HEK293 (cell line): ENCODE data around the gene HSD17B14.

Experiments
- CTCF ChIA-PET: fragments of 350-600 bp; formaldehyde crosslinking; extraction: SDS; loops from one replicate; lab custom pipeline; 2021; ENCODE audit warnings: antibody characterized with exemption; lab: Yijun Ruan, JAX
- POLR2A ChIA-PET: fragments of 300-600 bp; formaldehyde crosslinking; extraction: SDS; loops from one replicate; lab custom pipeline; 2020; ENCODE audit warnings: antibody characterized with exemption, inconsistent platforms; lab: Yijun Ruan, JAX
- H3K27ac ChIP-seq: fragments of 200-500 bp; sonication (Bioruptor generic); 2 replicates; pipeline ENCODE4 v1.5.1; 2014; ENCODE audit warnings: low read depth, low read length, control low read depth, inconsistent platforms; ENCODE audit errors: extremely low read depth
- H3K36me3 ChIP-seq, 2 experiments: fragments of 200-500 bp in 1 of 2; sonication (Bioruptor generic) in 1 of 2; 1 replicate in 1 of 2; 2 replicates in 1 of 2; pipeline ENCODE4 v1.5.1; 2014 to 2017; ENCODE audit warnings: inconsistent platforms in 2 of 2, low read length in 2 of 2; ENCODE audit not compliant: control insufficient read depth in 2 of 2, insufficient read depth in 1 of 2
- H3K4me1 ChIP-seq: fragments of 200-500 bp; sonication (Bioruptor generic); 2 replicates; pipeline ENCODE4 v1.5.1; 2014; ENCODE audit warnings: mild to moderate bottlenecking, low read length, inconsistent platforms; ENCODE audit not compliant: control insufficient read depth, insufficient read depth
- H3K4me3 ChIP-seq: 2 replicates; pipeline ENCODE4 v1.5.1; 2011; ENCODE audit warnings: low read depth, mild to moderate bottlenecking, control low read depth, low read length, moderate library complexity
- H3K9me3 ChIP-seq: fragments of 200-500 bp; sonication (Bioruptor generic); 2 replicates; pipeline ENCODE4 v1.5.1; 2014; ENCODE audit warnings: low read depth, low read length, inconsistent platforms; ENCODE audit not compliant: control insufficient read depth, insufficient read depth
- EGR2 ChIP-seq: fragments of 450-650 bp; formaldehyde crosslinking; IDR thresholded peaks from 2 replicates; pipeline ENCODE4 v1.5.1; 2016; ENCODE audit warnings: low read depth, missing biosample characterization, missing genetic modification characterization
- PRDM1 ChIP-seq: fragments of 450-650 bp; formaldehyde crosslinking; IDR thresholded peaks from 2 replicates; pipeline ENCODE4; 2016; ENCODE audit warnings: missing biosample characterization, missing genetic modification characterization
- PRDM10 ChIP-seq: fragments of 450-650 bp; formaldehyde crosslinking; IDR thresholded peaks from 2 replicates; pipeline ENCODE4 v1.5.1; 2016; ENCODE audit warnings: missing biosample characterization, missing genetic modification characterization
- SCRT2 ChIP-seq: fragments of 450-650 bp; formaldehyde crosslinking; IDR thresholded peaks from 2 replicates; pipeline ENCODE4 v1.5.1; 2016; ENCODE audit warnings: missing biosample characterization, missing genetic modification characterization
- YY1 ChIP-seq: fragments of 450-650 bp; formaldehyde crosslinking; IDR thresholded peaks from 2 replicates; pipeline ENCODE4 v1.5.1; 2018; ENCODE audit warnings: missing biosample characterization, missing genetic modification characterization
- ZBTB48 ChIP-seq: fragments of 450-650 bp; formaldehyde crosslinking; IDR thresholded peaks from 2 replicates; pipeline ENCODE4 v1.5.1; 2016; ENCODE audit warnings: missing biosample characterization, missing genetic modification characterization
- ZEB2 ChIP-seq: fragments of 450-650 bp; formaldehyde crosslinking; IDR thresholded peaks from 2 replicates; pipeline ENCODE4 v1.5.1; 2016; ENCODE audit warnings: missing biosample characterization, missing genetic modification characterization
- ZFP41 ChIP-seq: fragments of 450-650 bp; formaldehyde crosslinking; IDR thresholded peaks from 2 replicates; pipeline ENCODE4 v1.5.1; 2016; ENCODE audit warnings: missing biosample characterization, missing genetic modification characterization, borderline replicate concordance
- ZFP69B ChIP-seq: fragments of 450-650 bp; formaldehyde crosslinking; IDR thresholded peaks from 2 replicates; pipeline ENCODE4 v1.5.1; 2016; ENCODE audit warnings: missing biosample characterization, missing genetic modification characterization
- ZNF157 ChIP-seq: fragments of 450-650 bp; formaldehyde crosslinking; IDR thresholded peaks from 2 replicates; pipeline ENCODE4 v1.5.1; 2016; ENCODE audit warnings: missing biosample characterization, missing genetic modification characterization
- ZNF23 ChIP-seq: fragments of 450-650 bp; formaldehyde crosslinking; IDR thresholded peaks from 2 replicates; pipeline ENCODE4 v1.5.1; 2016; ENCODE audit warnings: missing biosample characterization, missing genetic modification characterization, borderline replicate concordance
- ZNF24 ChIP-seq: fragments of 450-650 bp; formaldehyde crosslinking; IDR thresholded peaks from 2 replicates; pipeline ENCODE4 v1.5.1; 2016; ENCODE audit warnings: missing biosample characterization, missing genetic modification characterization
- ZNF248 ChIP-seq: fragments of 450-650 bp; formaldehyde crosslinking; IDR thresholded peaks from 2 replicates; pipeline ENCODE4 v1.5.1; 2017; ENCODE audit warnings: missing biosample characterization, missing genetic modification characterization
- ZNF274 ChIP-seq, 2 experiments: fragments of 200-500 bp in 1 of 2; fragments of 450-650 bp in 1 of 2; sonication (Bioruptor generic) in 1 of 2; formaldehyde crosslinking in 1 of 2; IDR thresholded peaks; 2 replicates each; pipeline versions ENCODE4 v1.5.1 to v1.6.1; 2014 to 2016; ENCODE audit warnings: borderline replicate concordance in 1 of 2, inconsistent platforms in 1 of 2, low read length in 1 of 2, missing biosample characterization in 1 of 2, missing genetic modification characterization in 1 of 2
- ZNF341 ChIP-seq: fragments of 450-650 bp; formaldehyde crosslinking; IDR thresholded peaks from 2 replicates; pipeline ENCODE4; 2016; ENCODE audit warnings: low read depth, missing biosample characterization, missing genetic modification characterization
- ZNF394 ChIP-seq: fragments of 450-650 bp; formaldehyde crosslinking; IDR thresholded peaks from 2 replicates; pipeline ENCODE4 v1.5.1; 2016; ENCODE audit warnings: missing biosample characterization, missing genetic modification characterization, mild to moderate bottlenecking, moderate library complexity, borderline replicate concordance
- ZNF416 ChIP-seq: fragments of 450-650 bp; formaldehyde crosslinking; IDR thresholded peaks from 2 replicates; pipeline ENCODE4 v1.5.1; 2016; ENCODE audit warnings: missing biosample characterization, missing genetic modification characterization
- ZNF513 ChIP-seq: fragments of 450-650 bp; IDR thresholded peaks from 2 replicates; pipeline ENCODE4 v1.5.1; 2018; ENCODE audit warnings: missing biosample characterization, missing genetic modification characterization
- ZNF529 ChIP-seq: fragments of 450-650 bp; formaldehyde crosslinking; IDR thresholded peaks from 2 replicates; pipeline ENCODE4 v1.5.1; 2017; ENCODE audit warnings: missing genetic modification characterization, missing biosample characterization; ENCODE audit not compliant: insufficient replicate concordance
- ZNF548 ChIP-seq: fragments of 450-650 bp; formaldehyde crosslinking; IDR thresholded peaks from 2 replicates; pipeline ENCODE4 v1.5.1; 2016; ENCODE audit warnings: missing biosample characterization, missing genetic modification characterization
- ZNF561 ChIP-seq: fragments of 450-650 bp; IDR thresholded peaks from 2 replicates; pipeline ENCODE4 v1.5.1; 2018; ENCODE audit warnings: missing biosample characterization, missing genetic modification characterization, borderline replicate concordance
- ZNF624 ChIP-seq: fragments of 450-650 bp; formaldehyde crosslinking; IDR thresholded peaks from 2 replicates; pipeline ENCODE4 v1.5.1; 2017; ENCODE audit warnings: missing biosample characterization, missing genetic modification characterization
- ZNF660 ChIP-seq: fragments of 450-650 bp; IDR thresholded peaks from 2 replicates; pipeline ENCODE4 v1.5.1; 2018; ENCODE audit warnings: missing biosample characterization, mild to moderate bottlenecking, missing genetic modification characterization
- ZNF785 ChIP-seq: fragments of 450-650 bp; formaldehyde crosslinking; IDR thresholded peaks from 2 replicates; pipeline ENCODE4 v1.5.1; 2016; ENCODE audit warnings: missing biosample characterization, missing genetic modification characterization
- ZSCAN30 ChIP-seq: fragments of 450-650 bp; IDR thresholded peaks from 2 replicates; pipeline ENCODE4 v1.5.1; 2018; ENCODE audit warnings: missing biosample characterization, mild to moderate bottlenecking, missing genetic modification characterization, moderate library complexity
- ZXDB ChIP-seq: fragments of 450-650 bp; formaldehyde crosslinking; IDR thresholded peaks from 2 replicates; pipeline ENCODE4 v1.5.1; 2016; ENCODE audit warnings: missing biosample characterization, missing genetic modification characterization
- TF ChIP-seq, protein P1 (sequence below): fragments of 450-650 bp; formaldehyde crosslinking; IDR thresholded peaks from 2 replicates; pipeline ENCODE4 v1.5.0; 2017; ENCODE audit warnings: missing biosample characterization, missing genetic modification characterization, borderline replicate concordance
- TF ChIP-seq, protein P2 (sequence below): fragments of 450-650 bp; formaldehyde crosslinking; IDR thresholded peaks from 2 replicates; pipeline ENCODE4 v1.5.1; 2016; ENCODE audit warnings: missing biosample characterization, missing genetic modification characterization, low read depth

HSD17B14 gene

GRCh38 chr19:48837051-48837524 lies 797 bp upstream of the HSD17B14 start (continued):
- TF ChIP-seq ZNF416 (tag by site-specific recombination): no peak
- TF ChIP-seq ZNF394 (tag by site-specific recombination): no peak
- no peak for TF ChIP-seq ZNF624

DNA sequence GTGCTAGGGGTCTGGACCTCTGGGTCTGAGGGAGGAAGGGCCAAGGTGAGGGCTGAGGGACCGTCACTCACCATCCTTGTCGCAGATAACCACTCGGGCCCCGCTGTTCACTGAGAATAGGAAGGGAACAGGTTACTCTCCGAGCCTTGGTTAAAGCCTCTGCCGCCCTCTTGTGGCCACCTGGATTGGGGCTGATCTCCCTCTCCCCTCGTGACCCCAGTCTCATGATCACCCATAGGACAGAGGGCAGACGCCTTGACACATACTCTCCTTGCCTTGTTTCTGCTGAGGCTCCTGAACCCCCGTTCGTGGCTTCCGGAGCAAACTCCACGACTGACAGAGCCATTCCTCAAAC lies 580 bp downstream of the HSD17B14 start:
- POLR2A ChIA-PET: interaction anchor here (1.2 kb wide), 1 partner anchor 40 kb away, joined by 4 read pairs; no protein-coding TSS in a partner anchor
- no peaks in the 10 kb centered on the region; the same call in none of the 2 replicates for H3K4me1 ChIP-seq
- CTCF ChIA-PET: interaction anchor here (0.6 to 3.7 kb wide), 20 partner anchors 8 to 775 kb away, joined by 3 to 38 read pairs (median 4); partner anchors contain the start of gene CA11
- H3K4me3 ChIP-seq: no peak overlapping the region
- no peaks in the 10 kb centered on the region for H3K9me3 ChIP-seq
- peak overlapping the region; percentile 37; the same call in 1 of the 2 replicates for H3K27ac ChIP-seq
- no peaks in the 10 kb centered on the region for H3K36me3 ChIP-seq
- TF ChIP-seq PRDM10 (no peak), ZSCAN30 (tag by site-specific recombination) (peak; percentile 67), ZNF341 (tag by site-specific recombination) (no peak), ZNF529 (no peak), ZNF23 (tag by site-specific recombination) (no peak), ZNF785 (tag by site-specific recombination) (no peak), ZFP69B (tag by site-specific recombination) (peak; percentile 33; the same call in 1 of the 2 replicates), ZNF561 (no peak), ZBTB48 (tag by site-specific recombination) (peak; percentile 84), SCRT2 (peak; percentile 94), ZNF513 (tag by site-specific recombination) (no peak), PRDM1 (tag by site-specific recombination) (no peak), EGR2 (tag by site-specific recombination) (no peak), ZNF248 (tag by site-specific recombination) (no peak), YY1 (tag by site-specific recombination) (no peak), ZNF660 (tag by site-specific recombination) (peak; percentile 74), ZFP41 (tag by site-specific recombination) (no peak), ZNF157 (tag by site-specific recombination) (no peak), ZNF548 (no peak), ZEB2 (tag by site-specific recombination) (peak; percentile 77; the same call in 1 of the 2 replicates), ZXDB (peak; percentile 28; the same call in 1 of the 2 replicates), ZNF24 (tag by site-specific recombination) (peak; percentile 62; the same call in 1 of the 2 replicates), ZNF274 (IDR thresholded peaks at IDR 0.05; ENCODE audit: low read length) (no peak), ZNF274 (tag by site-specific recombination; IDR thresholded peaks at IDR 0.05; ENCODE audit: borderline replicate concordance) (no peak)
- TF ChIP-seq, protein P1, sequence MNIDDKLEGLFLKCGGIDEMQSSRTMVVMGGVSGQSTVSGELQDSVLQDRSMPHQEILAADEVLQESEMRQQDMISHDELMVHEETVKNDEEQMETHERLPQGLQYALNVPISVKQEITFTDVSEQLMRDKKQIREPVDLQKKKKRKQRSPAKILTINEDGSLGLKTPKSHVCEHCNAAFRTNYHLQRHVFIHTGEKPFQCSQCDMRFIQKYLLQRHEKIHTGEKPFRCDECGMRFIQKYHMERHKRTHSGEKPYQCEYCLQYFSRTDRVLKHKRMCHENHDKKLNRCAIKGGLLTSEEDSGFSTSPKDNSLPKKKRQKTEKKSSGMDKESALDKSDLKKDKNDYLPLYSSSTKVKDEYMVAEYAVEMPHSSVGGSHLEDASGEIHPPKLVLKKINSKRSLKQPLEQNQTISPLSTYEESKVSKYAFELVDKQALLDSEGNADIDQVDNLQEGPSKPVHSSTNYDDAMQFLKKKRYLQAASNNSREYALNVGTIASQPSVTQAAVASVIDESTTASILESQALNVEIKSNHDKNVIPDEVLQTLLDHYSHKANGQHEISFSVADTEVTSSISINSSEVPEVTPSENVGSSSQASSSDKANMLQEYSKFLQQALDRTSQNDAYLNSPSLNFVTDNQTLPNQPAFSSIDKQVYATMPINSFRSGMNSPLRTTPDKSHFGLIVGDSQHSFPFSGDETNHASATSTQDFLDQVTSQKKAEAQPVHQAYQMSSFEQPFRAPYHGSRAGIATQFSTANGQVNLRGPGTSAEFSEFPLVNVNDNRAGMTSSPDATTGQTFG (tag by site-specific recombination): no peak
- TF ChIP-seq, protein P2, sequence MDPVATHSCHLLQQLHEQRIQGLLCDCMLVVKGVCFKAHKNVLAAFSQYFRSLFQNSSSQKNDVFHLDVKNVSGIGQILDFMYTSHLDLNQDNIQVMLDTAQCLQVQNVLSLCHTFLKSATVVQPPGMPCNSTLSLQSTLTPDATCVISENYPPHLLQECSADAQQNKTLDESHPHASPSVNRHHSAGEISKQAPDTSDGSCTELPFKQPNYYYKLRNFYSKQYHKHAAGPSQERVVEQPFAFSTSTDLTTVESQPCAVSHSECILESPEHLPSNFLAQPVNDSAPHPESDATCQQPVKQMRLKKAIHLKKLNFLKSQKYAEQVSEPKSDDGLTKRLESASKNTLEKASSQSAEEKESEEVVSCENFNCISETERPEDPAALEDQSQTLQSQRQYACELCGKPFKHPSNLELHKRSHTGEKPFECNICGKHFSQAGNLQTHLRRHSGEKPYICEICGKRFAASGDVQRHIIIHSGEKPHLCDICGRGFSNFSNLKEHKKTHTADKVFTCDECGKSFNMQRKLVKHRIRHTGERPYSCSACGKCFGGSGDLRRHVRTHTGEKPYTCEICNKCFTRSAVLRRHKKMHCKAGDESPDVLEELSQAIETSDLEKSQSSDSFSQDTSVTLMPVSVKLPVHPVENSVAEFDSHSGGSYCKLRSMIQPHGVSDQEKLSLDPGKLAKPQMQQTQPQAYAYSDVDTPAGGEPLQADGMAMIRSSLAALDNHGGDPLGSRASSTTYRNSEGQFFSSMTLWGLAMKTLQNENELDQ (tag by site-specific recombination): no peak
